Germinal center (tissue), 1 donor: ENCODE data around the gene NCAPG.
A peak's percentile ranks its signal among the peaks of the same experiment; 100 is the strongest.
"Not testable (repeated sequence)": the region's sequence is repeated elsewhere in the genome, so short reads cannot be mapped to it uniquely, and the experiment has no call there.

Experiments
- DNase-seq: peaks from one replicate; pipeline ENCODE4 v3.0.0; 2012; ENCODE audit warnings: mixed read lengths, low spot score

NCAPG gene

DNA sequence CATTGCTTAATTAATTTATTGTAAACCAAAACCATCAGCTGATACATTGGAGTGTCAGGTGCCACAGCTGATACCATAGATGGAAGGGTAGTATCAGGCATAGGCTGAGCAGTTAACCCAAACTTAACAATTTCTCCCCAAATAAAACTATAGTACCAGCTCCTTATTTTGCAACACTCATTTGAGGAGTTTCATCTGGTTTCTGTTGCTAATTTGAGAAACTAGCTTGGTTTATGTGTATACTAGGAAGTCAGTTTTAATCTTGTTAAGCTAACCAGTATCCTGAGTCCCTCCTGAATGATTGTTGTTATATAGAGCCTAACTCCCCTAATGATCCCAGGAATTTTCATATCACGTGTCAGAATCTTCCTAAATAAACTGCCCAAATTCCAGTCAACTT, 13.0 kb upstream of the NCAPG start:
- DNase-seq, result no peak

DNA sequence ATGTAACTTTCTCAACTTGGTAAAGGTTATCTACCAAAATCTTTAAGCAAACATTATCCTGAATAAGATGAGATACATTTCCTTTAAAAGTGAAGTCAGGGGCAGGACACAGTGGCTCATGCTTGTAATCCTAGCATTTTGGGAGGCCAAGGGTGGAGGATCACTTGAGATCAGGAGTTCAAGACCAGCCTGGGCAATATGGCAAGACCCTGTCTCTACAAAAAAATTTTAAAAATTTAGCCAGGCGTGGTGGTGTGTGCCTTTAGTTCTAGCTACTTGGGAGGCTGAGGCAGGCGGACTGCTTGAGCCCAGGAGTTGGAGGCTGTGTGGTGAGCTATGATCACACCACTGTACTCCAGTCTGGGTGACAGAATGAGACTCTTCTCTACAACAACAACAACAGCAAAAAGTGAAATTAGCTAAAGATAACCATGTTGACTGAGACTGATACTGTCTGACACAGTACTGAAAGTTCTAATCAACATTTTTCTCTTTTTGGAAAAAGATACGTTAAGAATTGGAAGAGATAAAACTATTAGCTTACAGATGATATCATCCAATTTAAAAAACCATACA, 5.1 kb upstream of the NCAPG start:
- no peak for DNase-seq

DNA sequence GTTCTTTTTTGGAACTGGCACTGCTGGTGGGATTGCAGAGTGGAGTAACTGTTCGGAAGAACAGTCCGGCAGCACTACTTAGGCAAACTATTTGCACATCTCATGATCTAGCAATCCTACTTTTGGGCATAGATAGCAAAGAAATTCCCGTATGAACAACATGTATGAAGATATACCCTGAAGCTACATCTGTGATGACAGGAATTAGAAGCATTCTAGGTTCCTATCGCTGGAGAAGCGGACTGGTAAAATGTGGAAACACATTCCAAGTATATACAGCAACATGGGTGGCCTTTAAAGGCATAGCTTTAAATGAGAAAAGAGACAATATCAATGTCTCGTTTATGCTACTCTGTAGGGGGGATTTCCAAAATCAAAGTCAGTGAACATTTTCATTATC, 3.3 kb upstream of the NCAPG start:
- no peak for DNase-seq

DNA sequence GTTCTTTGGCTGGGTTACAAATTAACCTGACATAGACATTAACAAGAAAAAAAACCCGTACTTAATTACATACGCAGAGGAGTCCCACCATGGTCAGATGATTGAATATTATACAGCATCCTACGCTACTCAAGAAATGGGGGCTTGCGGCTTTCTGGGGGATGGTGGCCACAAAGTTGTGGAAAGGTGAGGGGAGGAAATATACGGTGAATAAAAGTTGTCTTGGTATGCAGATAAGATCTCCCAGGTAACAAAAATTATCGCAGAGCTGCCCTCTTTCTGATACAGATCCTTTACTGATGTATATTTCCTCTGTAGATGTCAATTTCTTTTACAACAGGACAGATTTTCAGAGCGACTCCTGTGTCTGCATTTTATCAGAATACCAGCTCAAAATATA, 1.1 kb upstream of the NCAPG start:
- DNase-seq, result peak; percentile 2

DNA sequence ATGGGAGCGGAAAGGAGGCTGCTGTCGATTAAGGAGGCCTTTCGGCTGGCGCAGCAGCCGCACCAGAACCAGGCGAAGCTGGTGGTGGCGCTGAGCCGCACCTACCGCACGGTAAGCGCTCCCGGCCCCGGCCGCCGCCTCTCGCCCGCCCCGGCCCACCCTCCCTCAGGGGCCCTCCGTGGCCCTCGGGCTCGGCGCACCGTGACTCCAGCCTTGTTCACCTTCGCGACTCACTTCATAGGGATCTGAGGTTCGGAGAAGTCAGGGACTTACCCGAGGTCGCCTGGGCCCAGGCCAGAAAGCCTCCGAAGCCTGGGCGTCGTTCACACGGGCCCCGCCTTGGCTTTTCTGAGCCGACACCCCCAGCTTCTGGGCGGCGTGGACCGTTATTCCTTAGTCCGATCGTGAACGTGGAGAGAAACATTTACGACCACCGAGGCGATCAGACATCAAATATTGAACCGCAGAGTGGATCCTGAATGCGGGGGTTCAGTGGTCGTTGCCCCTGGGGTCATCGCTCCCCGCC, 362 bp downstream of the NCAPG start:
- no peak for DNase-seq

DNA sequence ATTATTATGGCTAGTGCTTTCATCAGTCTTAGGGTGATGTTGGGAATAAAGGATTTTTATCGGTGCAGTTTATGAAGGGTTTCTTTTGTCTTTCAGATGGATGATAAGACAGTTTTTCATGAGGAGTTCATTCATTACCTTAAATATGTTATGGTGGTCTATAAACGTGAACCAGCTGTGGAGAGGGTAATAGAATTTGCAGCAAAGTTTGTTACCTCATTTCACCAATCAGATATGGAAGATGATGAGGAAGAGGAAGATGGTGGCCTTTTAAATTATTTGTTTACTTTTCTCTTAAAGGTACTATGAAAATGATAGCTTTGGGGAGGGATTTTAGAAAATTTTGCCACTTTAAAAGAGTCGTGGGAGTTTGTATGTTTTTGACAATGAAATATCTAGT, 1.3 kb downstream of the NCAPG start:
- DNase-seq, result no peak

DNA sequence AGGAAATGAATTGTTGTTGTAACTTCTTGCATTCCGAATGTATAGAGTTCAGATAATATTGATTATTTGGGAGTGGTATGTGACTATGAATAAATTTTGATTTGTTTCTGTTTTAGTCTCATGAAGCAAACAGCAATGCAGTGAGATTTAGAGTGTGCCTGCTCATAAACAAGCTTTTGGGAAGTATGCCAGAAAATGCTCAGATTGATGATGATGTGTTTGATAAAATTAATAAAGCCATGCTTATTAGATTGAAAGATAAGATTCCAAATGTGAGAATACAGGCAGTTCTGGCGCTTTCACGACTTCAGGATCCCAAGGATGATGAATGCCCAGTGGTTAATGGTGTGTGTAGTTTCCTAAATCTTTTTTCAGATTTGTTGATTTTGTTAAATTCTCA, 2.0 kb downstream of the NCAPG start:
- DNase-seq, result no peak

DNA sequence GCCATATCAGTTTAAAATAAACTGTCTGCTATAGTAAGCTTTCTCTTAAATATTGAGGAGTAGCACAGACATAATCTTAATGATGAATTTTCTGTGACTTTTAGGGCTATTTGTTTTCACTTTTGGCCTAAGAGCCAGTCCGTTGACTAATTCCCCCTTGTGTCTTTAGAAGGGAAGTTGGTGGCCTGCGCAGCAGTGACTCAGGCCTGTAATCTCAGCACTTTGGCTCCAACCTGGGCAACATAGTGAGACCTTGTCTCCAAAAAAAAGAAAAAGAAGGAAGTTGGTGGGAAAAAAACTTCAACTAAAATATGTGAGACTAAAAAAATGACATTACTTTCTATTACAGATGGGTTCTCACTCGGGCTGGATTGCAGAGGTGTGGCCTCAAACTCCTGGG, 3.4 kb downstream of the NCAPG start:
- no peak for DNase-seq

DNA sequence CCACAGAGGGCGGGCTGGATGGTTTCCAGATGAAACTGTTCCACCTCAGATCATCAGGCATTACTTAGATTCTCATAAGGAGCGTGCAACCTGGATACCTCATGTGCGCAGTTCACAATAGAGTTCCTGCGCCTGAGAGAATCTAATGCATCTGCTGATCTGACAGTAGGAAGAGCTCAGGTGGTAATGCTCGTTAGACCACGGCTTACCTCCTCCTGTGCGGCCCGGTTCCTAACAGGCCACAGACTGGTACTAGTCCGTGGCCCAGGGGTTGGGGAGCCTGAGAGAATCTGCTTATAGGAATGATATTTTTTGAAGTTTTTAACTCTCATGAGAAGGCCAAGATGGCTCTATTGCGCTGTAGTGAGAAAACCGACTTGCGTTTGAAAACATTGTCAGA, 5.4 kb downstream of the NCAPG start:
- no peak for DNase-seq

DNA sequence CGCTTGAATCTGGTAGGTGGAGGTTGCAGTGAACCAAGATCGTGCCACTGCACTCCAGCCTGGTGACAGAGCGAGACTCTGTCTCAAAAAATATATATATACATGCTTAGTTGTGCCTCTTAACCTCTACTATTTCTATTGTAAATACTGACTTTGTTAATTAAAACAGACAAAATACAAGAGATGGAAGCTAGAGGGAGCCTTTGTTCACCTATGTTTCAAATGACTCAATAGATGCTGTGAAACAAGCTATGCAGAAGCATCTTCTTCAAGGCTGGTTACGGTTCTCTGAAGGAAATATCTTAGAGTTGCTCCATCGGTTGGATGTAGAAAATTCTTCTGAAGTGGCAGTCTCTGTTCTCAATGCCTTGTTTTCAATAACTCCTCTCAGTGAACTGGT, 6.2 kb downstream of the NCAPG start:
- peak; percentile 20 for DNase-seq

DNA sequence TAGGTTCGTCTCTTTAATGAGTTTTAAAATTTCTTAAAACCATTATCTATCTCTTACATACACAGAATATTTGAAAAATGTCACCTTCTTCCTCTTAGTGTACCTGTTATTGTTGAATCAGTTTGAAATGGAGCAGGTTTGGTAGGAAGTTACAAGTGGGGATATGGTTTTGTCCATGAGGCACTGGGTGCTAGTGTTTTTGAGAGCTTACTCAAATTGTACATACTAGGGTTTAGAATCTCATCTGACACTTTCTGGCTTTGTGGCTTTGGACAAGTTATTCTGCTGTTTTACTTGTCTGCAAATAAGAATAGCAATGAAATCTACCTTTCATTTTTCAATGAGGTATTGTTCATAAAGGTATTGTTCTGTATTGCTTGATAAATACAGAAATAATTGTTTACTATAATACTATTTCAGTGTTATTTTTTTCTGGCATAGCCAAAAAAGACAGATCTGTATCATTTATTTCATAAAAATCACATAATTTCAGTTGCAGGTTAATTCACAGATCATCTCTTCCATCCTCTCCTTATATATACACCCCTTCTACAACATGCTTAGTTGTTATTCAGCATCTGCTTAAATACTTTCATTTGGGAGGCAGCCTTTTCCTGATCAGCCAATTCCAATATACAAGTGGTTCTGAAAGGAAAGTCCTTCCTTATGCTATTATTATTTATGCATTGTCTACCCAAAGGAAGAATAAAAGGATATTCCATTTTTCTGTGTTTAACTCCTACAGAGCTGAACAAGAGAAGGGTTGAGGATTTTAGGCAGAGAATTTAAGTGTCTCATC, 13.3 kb downstream of the NCAPG start:
- no peak for DNase-seq

DNA sequence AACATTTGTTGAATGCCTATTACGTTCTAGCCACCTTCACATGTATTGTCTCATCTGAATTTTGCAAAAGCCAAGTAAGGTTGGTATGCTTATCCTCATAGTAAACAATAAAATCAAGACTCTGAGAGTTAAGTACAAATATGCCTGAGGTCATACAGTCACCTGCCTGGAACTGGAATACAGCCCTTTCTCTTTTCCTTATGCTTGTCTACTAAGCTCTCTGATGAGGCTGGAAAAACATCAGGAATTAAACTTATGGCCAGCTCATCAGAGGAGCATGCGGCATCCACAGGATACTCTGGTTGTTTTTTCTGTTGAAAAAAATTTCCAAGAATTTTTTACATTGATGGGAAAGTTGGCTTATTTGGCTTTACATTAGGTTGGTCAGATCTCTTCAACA, 35.5 kb downstream of the NCAPG start:
- no peak for DNase-seq

DNA sequence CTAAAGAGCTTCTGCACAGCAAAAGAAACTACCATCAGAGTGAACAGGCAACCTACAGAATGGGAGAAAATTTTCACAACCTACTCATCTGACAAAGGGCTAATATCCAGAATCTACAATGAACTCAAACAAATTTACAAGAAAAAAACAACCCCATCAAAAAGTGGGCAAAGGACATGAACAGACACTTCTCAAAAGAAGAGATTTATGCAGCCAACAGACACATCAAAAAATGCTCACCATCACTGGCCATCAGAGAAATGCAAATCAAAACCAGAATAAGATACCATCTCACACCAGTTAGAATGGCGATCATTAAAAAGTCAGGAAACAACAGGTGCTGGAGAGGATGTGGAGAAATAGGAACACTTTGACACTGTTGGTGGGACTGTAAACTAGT, 39.5 kb downstream of the NCAPG start:
- DNase-seq, result not testable (repeated sequence)

DNA sequence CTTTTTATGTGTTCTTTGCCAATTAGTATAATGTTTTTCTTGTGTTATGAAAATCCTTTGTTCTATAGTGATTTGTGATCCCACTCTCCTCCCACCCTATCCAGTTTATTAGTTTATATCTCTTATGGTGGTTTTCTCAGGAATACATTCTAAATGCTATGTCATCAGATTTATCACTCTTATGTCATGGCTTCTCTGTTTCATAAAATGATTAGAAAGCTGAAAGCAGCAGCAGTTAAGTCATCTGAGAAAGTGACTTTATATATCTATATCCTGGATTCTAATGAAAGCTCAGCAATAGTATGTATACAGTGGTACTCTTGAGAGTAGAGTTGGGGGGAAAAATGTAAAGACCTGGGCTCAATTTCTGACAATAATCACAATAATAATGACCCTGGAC, 41.2 kb downstream of the NCAPG start:
- DNase-seq, result no peak

DNA sequence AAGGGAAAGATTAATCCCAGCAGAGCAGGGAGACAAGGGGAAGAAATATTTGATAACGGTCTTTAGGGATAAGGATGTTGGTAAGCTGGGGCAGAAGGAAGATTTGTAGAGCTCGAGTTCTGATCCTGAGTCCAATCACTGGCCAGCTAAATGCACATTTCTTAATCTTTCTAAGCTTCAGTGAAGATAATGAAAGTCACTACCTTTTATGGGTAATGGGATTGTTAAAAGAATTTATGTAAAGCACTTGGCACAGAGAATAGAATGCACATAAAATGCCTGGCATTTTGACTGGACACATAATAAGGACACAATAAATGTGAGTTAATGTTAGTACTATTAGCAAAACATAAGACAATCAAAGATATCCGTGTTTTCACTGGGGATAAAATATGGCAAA, 43.3 kb downstream of the NCAPG start:
- no peak for DNase-seq

DNA sequence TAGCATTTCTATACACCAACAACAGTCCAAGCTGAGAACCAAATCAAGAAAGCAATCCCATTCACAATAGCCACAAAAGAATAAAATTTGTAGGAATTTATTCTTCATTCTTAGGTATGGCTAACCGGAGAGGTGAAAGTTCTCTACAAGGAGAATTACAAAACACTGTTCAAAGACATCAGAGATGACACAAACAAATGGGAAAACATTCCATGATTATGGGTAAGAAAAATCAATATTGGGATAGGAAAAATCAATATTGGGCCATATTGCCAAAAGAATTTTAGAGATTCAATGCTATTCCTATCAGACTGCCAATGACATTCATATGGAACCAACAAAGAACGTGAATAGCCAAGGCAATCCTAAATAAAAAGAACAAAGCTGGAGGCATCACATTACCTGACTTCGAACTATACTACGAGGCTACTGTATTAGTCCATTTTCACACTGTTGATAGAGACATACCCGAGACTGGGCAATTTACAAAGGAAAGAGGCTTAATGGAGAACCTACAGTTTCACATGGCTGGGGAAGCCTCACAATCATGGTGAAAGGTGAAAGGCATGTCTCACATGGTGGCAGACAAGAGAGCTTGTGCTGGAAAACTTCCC, 49.1 kb downstream of the NCAPG start:
- DNase-seq, result no peak

DNA sequence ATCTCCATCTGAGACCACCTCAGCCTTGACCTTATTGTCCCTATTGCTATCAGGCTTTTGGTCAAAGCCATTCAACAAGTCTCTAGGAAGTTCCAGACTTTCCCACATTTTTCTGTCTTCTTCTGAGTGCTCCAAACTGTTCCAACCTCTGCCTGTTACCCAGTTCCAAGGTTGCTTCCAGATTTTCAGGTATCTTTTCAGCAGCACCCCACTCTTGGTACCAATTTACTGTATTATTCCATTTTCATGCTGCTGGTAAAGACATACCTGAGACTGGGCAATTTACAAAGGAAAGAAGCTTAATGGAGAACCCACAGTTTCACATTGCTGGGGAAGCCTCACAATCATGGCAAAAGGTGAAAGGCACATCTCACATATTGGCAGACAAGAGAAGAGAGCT, 51.1 kb downstream of the NCAPG start:
- not testable (repeated sequence) for DNase-seq

DNA sequence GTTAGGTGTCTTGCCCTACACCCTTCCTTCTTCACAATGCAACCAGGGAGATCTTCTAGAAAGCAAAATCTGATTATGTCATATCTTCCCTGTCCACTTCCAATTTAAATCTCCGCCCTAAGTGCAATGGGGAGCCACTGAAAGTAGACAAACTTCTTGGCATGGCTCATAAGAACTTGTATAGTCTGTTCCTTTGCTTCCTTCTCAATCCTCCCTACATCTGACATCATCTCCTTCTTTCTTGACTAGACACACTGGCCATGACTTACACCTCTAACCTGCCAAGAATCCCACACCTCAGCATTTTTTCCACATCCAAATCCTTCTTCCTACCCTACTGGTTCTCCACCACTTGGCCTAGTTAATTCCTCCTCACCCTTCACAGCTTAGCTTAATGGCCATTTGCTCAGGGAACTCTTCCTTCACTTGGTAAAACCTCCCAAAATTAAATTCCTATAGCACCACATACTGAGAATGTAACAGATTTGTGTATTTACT, 55.1 kb downstream of the NCAPG start:
- no peak for DNase-seq

DNA sequence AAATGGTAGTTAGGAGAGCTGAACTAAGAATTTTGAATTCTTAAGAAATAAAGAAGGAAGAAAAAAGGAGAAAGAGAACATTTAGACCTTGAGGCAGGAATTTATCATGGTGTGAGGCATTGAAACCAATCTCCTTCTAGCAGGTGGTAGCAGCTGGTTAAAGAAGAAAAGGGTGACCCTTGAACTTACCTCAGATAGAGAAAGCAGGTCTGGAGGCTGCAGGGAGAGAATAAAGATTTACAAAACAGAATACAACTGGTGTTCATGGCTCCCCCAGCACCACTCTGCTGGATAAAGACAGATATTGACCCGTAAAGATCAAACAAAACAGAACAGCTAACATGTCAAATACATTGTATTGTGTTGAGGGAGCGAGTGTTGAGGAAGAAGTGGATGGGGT, 56.0 kb downstream of the NCAPG start:
- DNase-seq, result no peak

DNA sequence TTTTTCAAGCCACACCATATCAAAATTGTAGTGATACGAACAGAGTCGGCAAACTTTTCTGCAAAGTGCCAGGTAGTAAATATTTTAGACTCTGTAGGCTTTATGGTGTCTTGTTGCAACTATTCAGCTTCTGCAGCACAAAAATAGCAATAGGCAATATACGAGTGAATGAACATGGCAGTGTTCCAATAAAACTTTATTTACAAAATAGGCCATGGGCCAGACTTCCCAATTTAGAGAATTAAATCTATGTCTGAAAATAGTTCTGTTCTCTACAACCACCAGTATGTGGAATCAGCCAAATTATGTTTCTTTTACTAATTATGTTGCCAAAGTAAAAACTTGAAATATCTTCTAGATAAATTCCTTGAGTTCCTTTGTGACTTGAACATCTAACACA, 56.5 kb downstream of the NCAPG start:
- DNase-seq, result no peak

DNA sequence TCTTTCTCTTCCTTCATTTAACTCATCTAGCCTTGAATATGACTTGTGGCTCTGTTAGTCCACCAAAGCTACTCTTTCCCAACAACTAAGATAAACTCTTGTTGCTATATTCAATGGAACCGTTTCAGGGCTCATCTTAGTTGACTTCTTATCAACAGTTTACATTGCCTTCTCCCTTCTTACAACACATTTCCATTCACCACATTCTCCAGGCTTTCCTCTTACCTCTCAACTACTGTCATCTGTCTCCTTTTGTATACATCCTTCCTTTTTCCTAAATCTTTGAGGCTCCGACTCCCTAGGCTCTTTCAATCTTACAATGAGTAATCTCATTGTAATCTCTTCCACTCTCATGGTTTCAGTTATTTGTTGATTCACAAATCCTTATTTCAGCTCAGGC, 58.5 kb downstream of the NCAPG start:
- DNase-seq, result no peak

DNA sequence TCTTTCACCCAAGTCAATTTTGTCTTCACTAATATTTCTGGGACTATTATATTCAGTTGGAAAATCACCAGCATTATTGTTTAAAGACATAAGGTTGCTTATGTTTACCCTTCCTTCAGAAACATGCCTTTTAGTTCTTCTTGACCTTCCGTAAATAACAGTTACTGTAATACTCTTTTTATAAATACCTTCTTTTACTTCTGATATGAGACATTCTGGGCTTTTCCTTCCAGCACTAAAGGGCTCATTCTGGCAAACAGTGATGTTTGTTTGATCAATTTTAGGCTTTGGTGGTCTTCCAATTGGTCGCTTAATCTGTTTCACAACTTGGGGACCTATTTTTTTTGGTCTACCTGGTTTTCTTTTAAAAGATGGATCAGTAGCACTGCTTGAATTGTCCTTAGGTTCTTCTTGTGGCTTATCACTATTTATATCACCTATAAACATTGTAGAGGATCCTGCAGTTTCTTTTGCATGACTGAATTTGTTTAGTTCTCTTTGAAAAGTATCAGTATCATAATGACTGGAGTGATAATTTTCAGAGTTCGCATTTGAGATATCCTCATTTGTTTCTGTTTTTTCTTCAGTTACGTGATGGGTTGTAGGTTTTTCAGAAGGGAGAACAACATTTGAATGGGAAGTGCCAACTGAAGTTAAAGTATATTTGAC, 64.8 kb downstream of the NCAPG start:
- no peak for DNase-seq

DNA sequence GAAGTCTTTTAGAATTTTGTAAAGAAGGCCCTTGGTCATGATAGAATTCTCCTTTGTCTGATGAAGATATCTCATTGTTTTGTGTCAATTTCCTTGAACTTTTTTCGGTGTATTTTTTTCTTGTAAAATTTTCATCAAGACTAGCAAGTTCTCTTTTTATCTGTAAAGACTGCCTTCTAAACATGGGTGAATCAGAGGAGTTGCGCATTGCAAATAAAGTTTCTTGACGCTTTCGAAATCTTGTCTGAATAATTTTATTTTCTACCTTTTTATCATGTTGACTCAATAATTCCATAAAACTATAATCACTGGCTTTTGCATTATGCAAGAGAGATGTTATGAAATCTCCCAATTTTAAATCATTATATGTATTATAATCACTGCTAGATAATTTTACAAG, 66.2 kb downstream of the NCAPG start:
- no peak for DNase-seq
